HepG2 (cell line): Measurements from ENCODE around the gene KLB. TPM values are rescaled to one million over a fixed set of nuclear protein-coding genes. Genes with fewer than 3 reads are reported as not detected.

ENCODE experiments used
- FOXK2 ChIP-seq: fragments of 450-650 bp; IDR thresholded peaks from 2 replicates; pipeline ENCODE4 v1.6.1; 2016
- MATR3 ChIP-seq: sonication (generic); formaldehyde crosslinking; IDR thresholded peaks from 2 replicates; pipeline ENCODE4 v1.4.0; 2020; ENCODE audit warnings: missing genetic modification reagents
- MED13 ChIP-seq: sonication (generic); formaldehyde crosslinking; IDR thresholded peaks from 2 replicates; pipeline ENCODE4 v1.5.0; 2020; ENCODE audit warnings: missing genetic modification reagents
- NFKBIZ ChIP-seq: IDR thresholded peaks from 2 replicates; pipeline ENCODE4 v1.6.1; 2018; ENCODE audit warnings: missing genetic modification reagents, missing compliant biosample characterization
- SMYD3 ChIP-seq: sonication (generic); formaldehyde crosslinking; IDR thresholded peaks from 2 replicates; pipeline ENCODE4 v1.8.1; 2023; ENCODE audit warnings: mild to moderate bottlenecking, missing genetic modification reagents
- SRF ChIP-seq: IDR thresholded peaks from 2 replicates; pipeline ENCODE4 v1.6.1; 2011; ENCODE audit warnings: mild to moderate bottlenecking, low read depth, low read length, moderate library complexity
- TRIM24 ChIP-seq: sonication (generic); formaldehyde crosslinking; IDR thresholded peaks from 2 replicates; pipeline ENCODE4 v1.8.0; 2022; ENCODE audit warnings: mild to moderate bottlenecking, missing genetic modification reagents
- ZBTB38 ChIP-seq: sonication (generic); formaldehyde crosslinking; IDR thresholded peaks from 2 replicates; pipeline ENCODE4 v1.5.1; 2020; ENCODE audit warnings: mild to moderate bottlenecking, missing genetic modification reagents
- ZFP37 ChIP-seq: sonication (generic); formaldehyde crosslinking; IDR thresholded peaks from 2 replicates; pipeline ENCODE4 v1.4.0; 2020; ENCODE audit warnings: missing genetic modification reagents, borderline replicate concordance
- ZNF180 ChIP-seq: sonication (generic); formaldehyde crosslinking; IDR thresholded peaks from 2 replicates; pipeline ENCODE4 v1.4.0; 2020; ENCODE audit warnings: low read depth, missing genetic modification reagents, borderline replicate concordance
- ZNF660 ChIP-seq: sonication (generic); formaldehyde crosslinking; IDR thresholded peaks from 2 replicates; pipeline ENCODE4 v1.5.1; 2020; ENCODE audit warnings: mild to moderate bottlenecking, low read depth, missing genetic modification reagents, borderline replicate concordance
- ZNF709 ChIP-seq: sonication (generic); formaldehyde crosslinking; IDR thresholded peaks from 2 replicates; pipeline ENCODE4 v1.5.0; 2020; ENCODE audit warnings: mild to moderate bottlenecking, missing genetic modification reagents
- ZSCAN20 ChIP-seq: sonication (generic); formaldehyde crosslinking; IDR thresholded peaks from 2 replicates; pipeline ENCODE4 v1.4.0; 2020; ENCODE audit warnings: missing genetic modification reagents, mild to moderate bottlenecking, borderline replicate concordance
- ZSCAN22 ChIP-seq: sonication (generic); formaldehyde crosslinking; IDR thresholded peaks from 2 replicates; pipeline ENCODE4 v1.4.0; 2020; ENCODE audit warnings: mild to moderate bottlenecking, missing genetic modification reagents
- polyA plus RNA-seq, 8 experiments: library from polyadenylated mRNA; depleted of rRNA in 3 of 8; stranded (reverse) in 7 of 8; unstranded in 1 of 8; fragments of >200 nt; fragmentation: Illumina TruSeq in 4 of 8; extraction: Trizol in 4 of 8; gene quantifications; 2 replicates each; pipeline versions ENCODE4 v1.2.1 to v1.2.3, GENCODE V29; 2011 to 2016; ENCODE audit warnings: low read depth in 4 of 8, missing spikeins in 1 of 8, mixed read lengths in 1 of 8; ENCODE audit not compliant: insufficient read depth in 1 of 8
- total RNA-seq, 5 experiments: library from RNA; depleted of rRNA; stranded (reverse); fragments of >200 nt; fragmentation: Illumina TruSeq; extraction: Trizol; gene quantifications; 2 replicates each; pipeline ENCODE4 v1.2.3, GENCODE V29; 2016; ENCODE audit warnings: low read depth in 1 of 5
- TF ChIP-seq, protein P1 (sequence below): sonication (generic); formaldehyde crosslinking; IDR thresholded peaks from 2 replicates; pipeline ENCODE4 v1.5.0; 2020; ENCODE audit warnings: mild to moderate bottlenecking, missing genetic modification reagents, borderline replicate concordance
- TF ChIP-seq, protein P2 (sequence below): sonication (generic); formaldehyde crosslinking; IDR thresholded peaks from 2 replicates; pipeline ENCODE4 v1.4.0; 2020; ENCODE audit warnings: missing genetic modification reagents
- TF ChIP-seq, protein P3 (sequence below): sonication (generic); formaldehyde crosslinking; IDR thresholded peaks from 2 replicates; pipeline ENCODE4 v1.4.0; 2020; ENCODE audit warnings: missing genetic modification reagents
- TF ChIP-seq, protein P4 (sequence below): sonication (generic); formaldehyde crosslinking; IDR thresholded peaks from 2 replicates; pipeline ENCODE4 v1.5.0; 2020; ENCODE audit warnings: mild to moderate bottlenecking, missing genetic modification reagents
- TF ChIP-seq, protein P5 (sequence below): IDR thresholded peaks from 2 replicates; pipeline ENCODE4 v1.6.1; 2016; ENCODE audit warnings: low read depth, borderline replicate concordance

The KLB gene
- total and polyA plus RNA-seq, 2 of the 13 experiments (the other 11 are each of a cell fraction or from before 2014, with no cell fraction given), result 25.3 to 82.0 TPM

DNA sequence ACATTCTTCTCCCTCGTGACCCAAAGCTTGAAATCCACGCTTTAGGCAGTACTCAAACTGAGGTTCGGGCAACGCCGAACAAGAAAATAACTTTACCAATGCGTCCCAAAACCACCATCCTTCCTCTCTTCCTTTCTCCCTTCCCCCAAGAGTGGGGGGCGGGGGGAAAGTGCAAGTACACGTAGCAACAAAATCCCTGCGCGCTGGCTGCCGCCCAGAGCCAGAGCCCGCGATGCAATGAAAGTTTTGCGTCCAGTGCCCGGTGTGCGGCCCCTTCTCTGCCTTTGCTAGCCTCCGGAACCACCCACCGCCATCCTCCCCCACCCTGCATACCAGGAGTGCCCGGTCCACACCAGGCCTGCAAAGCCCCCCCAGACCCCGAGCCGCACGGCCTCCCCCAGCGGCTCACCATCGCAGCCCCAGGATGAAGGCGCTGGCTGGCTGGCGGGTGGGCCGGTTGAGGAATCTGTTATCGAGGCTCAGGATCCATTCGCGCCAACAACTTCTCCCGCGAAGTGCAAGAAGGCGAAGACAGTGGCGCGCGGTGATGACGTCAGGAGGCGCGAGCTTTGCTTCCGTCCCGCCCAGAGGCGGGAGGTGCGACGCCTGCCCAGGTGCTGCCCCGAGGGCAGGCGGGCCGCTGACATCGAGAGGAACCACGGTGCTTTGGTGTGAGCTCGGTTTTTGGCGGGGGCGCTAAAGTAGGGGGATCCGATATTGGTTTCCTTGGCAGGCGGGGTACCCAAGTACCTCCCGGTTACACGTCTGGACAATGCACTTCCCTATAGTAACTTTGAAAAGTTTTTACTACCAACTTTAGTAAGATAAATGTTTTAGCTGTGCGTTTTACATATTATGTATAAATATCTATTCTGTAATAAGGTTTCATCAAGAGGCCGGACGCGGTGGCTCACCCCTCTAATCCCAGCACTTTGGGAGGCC lies 40.6 kb upstream of the KLB start, which contains the start of gene RFC1 (continued):
- TF ChIP-seq ZNF180 (CRISPR knock-in tag), result no peak
- TF ChIP-seq, protein P1, sequence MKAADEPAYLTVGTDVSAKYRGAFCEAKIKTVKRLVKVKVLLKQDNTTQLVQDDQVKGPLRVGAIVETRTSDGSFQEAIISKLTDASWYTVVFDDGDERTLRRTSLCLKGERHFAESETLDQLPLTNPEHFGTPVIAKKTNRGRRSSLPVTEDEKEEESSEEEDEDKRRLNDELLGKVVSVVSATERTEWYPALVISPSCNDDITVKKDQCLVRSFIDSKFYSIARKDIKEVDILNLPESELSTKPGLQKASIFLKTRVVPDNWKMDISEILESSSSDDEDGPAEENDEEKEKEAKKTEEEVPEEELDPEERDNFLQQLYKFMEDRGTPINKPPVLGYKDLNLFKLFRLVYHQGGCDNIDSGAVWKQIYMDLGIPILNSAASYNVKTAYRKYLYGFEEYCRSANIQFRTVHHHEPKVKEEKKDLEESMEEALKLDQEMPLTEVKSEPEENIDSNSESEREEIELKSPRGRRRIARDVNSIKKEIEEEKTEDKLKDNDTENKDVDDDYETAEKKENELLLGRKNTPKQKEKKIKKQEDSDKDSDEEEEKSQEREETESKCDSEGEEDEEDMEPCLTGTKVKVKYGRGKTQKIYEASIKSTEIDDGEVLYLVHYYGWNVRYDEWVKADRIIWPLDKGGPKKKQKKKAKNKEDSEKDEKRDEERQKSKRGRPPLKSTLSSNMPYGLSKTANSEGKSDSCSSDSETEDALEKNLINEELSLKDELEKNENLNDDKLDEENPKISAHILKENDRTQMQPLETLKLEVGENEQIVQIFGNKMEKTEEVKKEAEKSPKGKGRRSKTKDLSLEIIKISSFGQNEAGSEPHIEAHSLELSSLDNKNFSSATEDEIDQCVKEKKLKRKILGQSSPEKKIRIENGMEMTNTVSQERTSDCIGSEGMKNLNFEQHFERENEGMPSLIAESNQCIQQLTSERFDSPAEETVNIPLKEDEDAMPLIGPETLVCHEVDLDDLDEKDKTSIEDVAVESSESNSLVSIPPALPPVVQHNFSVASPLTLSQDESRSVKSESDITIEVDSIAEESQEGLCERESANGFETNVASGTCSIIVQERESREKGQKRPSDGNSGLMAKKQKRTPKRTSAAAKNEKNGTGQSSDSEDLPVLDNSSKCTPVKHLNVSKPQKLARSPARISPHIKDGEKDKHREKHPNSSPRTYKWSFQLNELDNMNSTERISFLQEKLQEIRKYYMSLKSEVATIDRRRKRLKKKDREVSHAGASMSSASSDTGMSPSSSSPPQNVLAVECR (CRISPR knock-in tag), result peak; percentile 97
- no peak for TF ChIP-seq ZNF660 (CRISPR knock-in tag)
- TF ChIP-seq ZSCAN20 (CRISPR knock-in tag), result 0 out of 2 replicates have a peak, but pooled peaks have one; percentile 97
- TF ChIP-seq ZNF709 (CRISPR knock-in tag), result peak; percentile 98
- TF ChIP-seq, protein P2, sequence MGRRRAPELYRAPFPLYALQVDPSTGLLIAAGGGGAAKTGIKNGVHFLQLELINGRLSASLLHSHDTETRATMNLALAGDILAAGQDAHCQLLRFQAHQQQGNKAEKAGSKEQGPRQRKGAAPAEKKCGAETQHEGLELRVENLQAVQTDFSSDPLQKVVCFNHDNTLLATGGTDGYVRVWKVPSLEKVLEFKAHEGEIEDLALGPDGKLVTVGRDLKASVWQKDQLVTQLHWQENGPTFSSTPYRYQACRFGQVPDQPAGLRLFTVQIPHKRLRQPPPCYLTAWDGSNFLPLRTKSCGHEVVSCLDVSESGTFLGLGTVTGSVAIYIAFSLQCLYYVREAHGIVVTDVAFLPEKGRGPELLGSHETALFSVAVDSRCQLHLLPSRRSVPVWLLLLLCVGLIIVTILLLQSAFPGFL (CRISPR knock-in tag), result peak; percentile 88; the same call in 1 of the 2 replicates
- no peak for TF ChIP-seq MATR3 (CRISPR knock-in tag)
- no peak for TF ChIP-seq FOXK2
- TF ChIP-seq, protein P3, sequence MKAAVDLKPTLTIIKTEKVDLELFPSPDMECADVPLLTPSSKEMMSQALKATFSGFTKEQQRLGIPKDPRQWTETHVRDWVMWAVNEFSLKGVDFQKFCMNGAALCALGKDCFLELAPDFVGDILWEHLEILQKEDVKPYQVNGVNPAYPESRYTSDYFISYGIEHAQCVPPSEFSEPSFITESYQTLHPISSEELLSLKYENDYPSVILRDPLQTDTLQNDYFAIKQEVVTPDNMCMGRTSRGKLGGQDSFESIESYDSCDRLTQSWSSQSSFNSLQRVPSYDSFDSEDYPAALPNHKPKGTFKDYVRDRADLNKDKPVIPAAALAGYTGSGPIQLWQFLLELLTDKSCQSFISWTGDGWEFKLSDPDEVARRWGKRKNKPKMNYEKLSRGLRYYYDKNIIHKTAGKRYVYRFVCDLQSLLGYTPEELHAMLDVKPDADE (CRISPR knock-in tag), result peak; percentile 93; the same call in 1 of the 2 replicates
- peak; percentile 51 for TF ChIP-seq SRF
- TF ChIP-seq, protein P4, sequence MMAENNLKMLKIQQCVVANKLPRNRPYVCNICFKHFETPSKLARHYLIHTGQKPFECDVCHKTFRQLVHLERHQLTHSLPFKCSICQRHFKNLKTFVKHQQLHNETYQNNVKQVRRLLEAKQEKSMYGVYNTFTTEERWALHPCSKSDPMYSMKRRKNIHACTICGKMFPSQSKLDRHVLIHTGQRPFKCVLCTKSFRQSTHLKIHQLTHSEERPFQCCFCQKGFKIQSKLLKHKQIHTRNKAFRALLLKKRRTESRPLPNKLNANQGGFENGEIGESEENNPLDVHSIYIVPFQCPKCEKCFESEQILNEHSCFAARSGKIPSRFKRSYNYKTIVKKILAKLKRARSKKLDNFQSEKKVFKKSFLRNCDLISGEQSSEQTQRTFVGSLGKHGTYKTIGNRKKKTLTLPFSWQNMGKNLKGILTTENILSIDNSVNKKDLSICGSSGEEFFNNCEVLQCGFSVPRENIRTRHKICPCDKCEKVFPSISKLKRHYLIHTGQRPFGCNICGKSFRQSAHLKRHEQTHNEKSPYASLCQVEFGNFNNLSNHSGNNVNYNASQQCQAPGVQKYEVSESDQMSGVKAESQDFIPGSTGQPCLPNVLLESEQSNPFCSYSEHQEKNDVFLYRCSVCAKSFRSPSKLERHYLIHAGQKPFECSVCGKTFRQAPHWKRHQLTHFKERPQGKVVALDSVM (CRISPR knock-in tag), result peak; percentile 50; the same call in 1 of the 2 replicates
- TF ChIP-seq ZFP37 (CRISPR knock-in tag), result peak; percentile 95
- TF ChIP-seq ZBTB38, result peak; percentile 90
- peak; percentile 92 for TF ChIP-seq NFKBIZ (CRISPR knock-in tag)
- TF ChIP-seq TRIM24 (CRISPR knock-in tag), result no peak
- TF ChIP-seq SMYD3, result peak; percentile 96
- TF ChIP-seq, protein P5, sequence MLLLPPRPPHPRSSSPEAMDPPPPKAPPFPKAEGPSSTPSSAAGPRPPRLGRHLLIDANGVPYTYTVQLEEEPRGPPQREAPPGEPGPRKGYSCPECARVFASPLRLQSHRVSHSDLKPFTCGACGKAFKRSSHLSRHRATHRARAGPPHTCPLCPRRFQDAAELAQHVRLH (CRISPR knock-in tag), result peak; percentile 98
- TF ChIP-seq ZSCAN22 (CRISPR knock-in tag), result peak; percentile 83; the same call in 1 of the 2 replicates
- TF ChIP-seq MED13 (CRISPR knock-in tag), result peak; percentile 89; the same call in 1 of the 2 replicates
